OCI-M1 (cell line): ENCODE data around the gene STK16.
"Not testable (repeated sequence)": the region's sequence is repeated elsewhere in the genome, so short reads cannot be mapped to it uniquely, and the experiment has no call there.

ENCODE experiments used
- DNase-seq: peaks from one replicate; lab custom pipeline; 2025; lab: John Stamatoyannopoulos, UW

Gene STK16

GRCh38 chr2:219287116-219287440 lies 41.8 kb downstream of the STK16 start:
- not testable (repeated sequence) for DNase-seq

- peak; percentile 45 for DNase-seq
Measured at GRCh38 chr2:219287580-219288265, 42.4 kb downstream of the STK16 start.

DNA sequence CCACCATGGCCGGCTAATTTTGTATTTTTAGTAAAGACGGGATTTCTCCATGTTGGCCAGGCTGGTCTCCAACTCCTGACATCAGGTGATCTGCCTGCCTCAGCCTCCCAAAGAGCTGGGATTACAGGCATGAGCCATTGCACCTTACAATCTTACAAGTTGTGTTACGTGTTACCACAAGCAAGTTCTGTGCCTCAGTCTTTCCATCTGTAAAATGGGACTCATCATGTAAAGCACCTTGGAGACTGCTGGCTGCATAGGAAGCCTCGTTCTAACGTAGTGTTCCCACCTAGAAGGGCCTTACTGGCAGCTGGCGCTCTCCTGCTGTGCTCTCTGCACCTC lies 43.9 kb downstream of the STK16 start:
- DNase-seq = no peak

DNA sequence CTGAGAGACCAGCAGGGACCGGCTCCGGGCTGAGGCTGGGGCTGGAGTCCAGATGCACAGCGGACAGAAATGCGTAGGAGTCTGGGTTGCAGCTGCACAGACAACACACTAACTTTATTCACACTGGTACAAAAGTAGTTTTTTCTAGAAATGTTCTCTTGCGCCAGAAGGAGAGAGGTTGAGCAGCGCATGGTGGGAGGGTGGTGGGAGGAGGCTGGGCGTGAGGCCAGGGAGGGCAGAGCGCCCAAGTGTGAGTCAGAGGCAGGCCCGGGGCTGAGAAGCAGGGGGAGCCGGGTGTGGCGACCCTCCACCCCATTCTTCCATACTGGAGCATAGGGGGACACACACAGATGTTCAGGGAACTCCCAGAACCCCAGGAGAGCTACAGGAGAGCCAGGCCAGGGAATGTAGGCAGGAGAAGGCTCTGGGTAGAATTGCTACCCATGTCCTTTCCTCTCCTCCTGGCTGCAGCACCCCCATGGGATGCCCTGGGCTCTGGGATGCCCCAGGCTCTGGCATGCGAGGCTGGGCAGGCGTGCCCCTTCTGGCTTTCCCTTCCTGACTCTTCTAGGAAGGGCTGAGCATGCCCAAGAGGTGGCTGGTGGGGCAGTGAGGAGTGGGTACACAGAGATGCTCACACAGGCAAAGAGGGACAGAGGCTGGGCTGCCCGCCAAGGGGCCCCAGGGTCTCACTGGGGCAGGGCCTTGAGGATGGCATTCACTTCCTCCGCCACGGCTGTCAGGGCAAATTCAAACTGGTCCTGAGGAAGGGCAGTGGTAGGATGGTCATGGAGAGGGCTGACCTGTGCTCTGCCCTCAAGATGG lies 44.5 kb downstream of the STK16 start:
- no peak for DNase-seq

DNA sequence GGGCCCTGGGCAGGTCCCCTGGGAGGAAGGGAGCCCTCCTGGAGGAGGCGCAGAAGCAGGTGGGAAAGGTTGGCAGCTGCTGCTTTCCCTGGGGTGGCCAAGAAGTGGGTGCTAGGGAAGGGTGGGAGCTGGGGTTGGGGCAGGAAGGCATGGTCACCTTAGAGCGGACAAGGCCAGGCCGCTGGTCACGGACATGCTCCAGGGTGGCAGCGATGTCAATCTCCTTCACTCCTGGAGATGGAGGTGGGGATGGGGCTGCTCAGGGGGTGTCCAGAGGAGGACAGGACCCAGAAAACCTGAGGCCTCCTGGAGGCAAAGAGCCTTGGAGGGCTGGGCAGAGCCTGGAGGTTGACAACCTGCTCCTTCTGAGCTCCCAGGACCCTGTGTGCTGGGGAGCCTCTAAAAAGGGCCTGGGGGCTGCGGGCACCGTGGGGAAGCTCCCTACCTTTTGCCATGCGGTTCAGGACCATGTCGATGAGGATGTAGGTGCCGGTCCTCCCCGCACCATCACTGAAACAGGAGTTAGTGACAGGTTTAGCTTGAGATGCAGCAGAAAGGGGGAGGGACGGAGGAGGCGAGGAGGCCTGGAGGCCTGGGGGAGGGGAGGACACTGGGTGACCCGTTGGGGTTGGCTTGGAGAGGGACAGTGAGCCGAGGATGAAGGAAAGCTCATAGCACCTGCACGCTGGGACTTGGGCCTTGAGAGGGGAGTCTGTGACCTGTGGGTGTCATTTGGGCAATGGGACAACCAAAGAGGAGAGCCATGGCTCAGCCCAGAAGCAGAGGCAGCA lies 45.3 kb downstream of the STK16 start:
- no peak for DNase-seq

- no peak for DNase-seq
Measured at GRCh38 chr2:219291394-219291793, 46.1 kb downstream of the STK16 start.

- DNase-seq = no peak
Measured at GRCh38 chr2:219291910-219292490, 46.7 kb downstream of the STK16 start.

GRCh38 chr2:219292616-219293015 lies 47.3 kb downstream of the STK16 start:
- DNase-seq = no peak

- DNase-seq = no peak
Measured at GRCh38 chr2:219293736-219294231, 48.5 kb downstream of the STK16 start.

GRCh38 chr2:219294356-219295351 lies 49.4 kb downstream of the STK16 start:
- DNase-seq = peak; percentile 92

DNA sequence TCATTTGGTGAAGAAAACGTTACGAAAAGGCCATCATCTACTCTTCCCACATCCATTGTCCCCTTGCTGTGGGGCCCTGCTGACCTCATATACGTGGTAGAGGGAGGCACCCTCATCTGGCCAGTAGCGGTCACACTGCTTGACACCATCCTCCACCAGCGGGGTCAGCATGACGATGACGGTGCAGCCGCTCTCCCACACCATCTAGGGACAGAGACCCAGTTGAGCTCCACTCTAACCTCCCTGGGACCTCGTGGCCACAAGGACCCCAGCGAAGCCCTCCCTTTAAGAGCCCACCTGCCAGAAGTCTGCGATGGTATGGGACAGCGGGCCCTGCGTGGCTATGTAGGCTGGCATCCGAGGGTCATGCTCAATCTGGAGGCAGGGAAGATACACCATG lies 50.9 kb downstream of the STK16 start:
- no peak for DNase-seq

GRCh38 chr2:219296631-219297391 lies 51.5 kb downstream of the STK16 start:
- DNase-seq = no peak

GRCh38 chr2:219297766-219298456 lies 52.6 kb downstream of the STK16 start:
- no peak for DNase-seq

- DNase-seq = peak; percentile 92
Measured at GRCh38 chr2:219298759-219299371, 53.6 kb downstream of the STK16 start.

DNA sequence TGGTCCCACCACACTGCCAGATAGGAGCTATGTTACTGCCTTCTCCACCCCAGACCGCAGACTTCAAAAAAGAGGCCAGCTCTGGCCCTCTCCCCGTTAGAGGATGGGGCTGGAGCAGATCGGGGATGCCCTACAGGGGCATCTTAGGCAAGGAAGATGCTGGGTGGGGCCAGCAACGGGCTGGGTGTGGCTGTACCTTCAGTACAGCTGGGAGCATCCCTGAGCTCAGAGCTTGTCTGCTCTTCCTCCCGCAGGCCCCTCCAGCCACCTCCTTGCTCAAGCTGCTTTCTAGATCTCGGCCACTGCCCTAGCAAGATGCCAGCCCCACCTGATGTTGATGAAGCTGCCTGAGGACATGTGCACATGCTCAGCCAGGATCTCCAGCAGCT lies 54.1 kb downstream of the STK16 start:
- no peak for DNase-seq
